Calu3 (cell line): Measurements from ENCODE around the gene TYMP. TPM values are rescaled to one million over a fixed set of nuclear protein-coding genes. Genes with fewer than 3 reads are reported as not detected.

ENCODE experiments used
- BruUV-seq: library from RNA; stranded (reverse); fragments of 400-500 nt; replicated peaks from 2 replicates; lab custom pipeline; 2021; lab: Mats Ljungman, UMichigan
- CTCF ChIA-PET: fragments of 300-600 bp; sonication (Branson Sonifier 250); formaldehyde crosslinking; loops from one replicate; lab custom pipeline; 2022; ENCODE audit warnings: antibody characterized with exemption; lab: Charles Lee
- DNase-seq: peaks from one replicate; pipeline ENCODE4 v3.0.0; 2022
- H3K27ac Mint-ChIP-seq: one replicate; pipeline ENCODE4 v1.8.0; 2022; ENCODE audit warnings: mixed read lengths; ENCODE audit not compliant: unreplicated experiment
- H3K27me3 Mint-ChIP-seq: one replicate; pipeline ENCODE4 v1.8.0; 2022; ENCODE audit warnings: mixed read lengths; ENCODE audit not compliant: unreplicated experiment
- H3K36me3 Mint-ChIP-seq: one replicate; pipeline ENCODE4 v1.8.0; 2022; ENCODE audit warnings: mild to moderate bottlenecking, moderate library complexity, mixed read lengths; ENCODE audit not compliant: insufficient read depth, unreplicated experiment
- H3K4me1 Mint-ChIP-seq: one replicate; pipeline ENCODE4 v1.8.0; 2022; ENCODE audit warnings: mild to moderate bottlenecking, low read depth, mixed read lengths; ENCODE audit not compliant: unreplicated experiment
- H3K4me3 Mint-ChIP-seq: one replicate; pipeline ENCODE4 v1.8.0; 2022; ENCODE audit warnings: mild to moderate bottlenecking, low read depth, moderate library complexity, mixed read lengths; ENCODE audit not compliant: unreplicated experiment
- H3K9me3 Mint-ChIP-seq: one replicate; pipeline ENCODE4 v1.8.0; 2022; ENCODE audit warnings: low read depth, mixed read lengths; ENCODE audit not compliant: unreplicated experiment
- intact Hi-C: fragments of 100-400 bp; cut with micrococcal nuclease; formaldehyde crosslinking; loops from one replicate; pipeline ENCODE4 v1.10.0; 2022; ENCODE audit not compliant: unreplicated experiment
- total RNA-seq: library from RNA; stranded (reverse); gene quantifications from 2 replicates; pipeline ENCODE4 v1.2.3, GENCODE V29; 2022
- TF ChIP-seq, protein P1 (sequence below): fragments of 200-600 bp; IDR thresholded peaks from one replicate; pipeline ENCODE4 v1.8.0; 2022; ENCODE audit warnings: antibody characterized with exemption; ENCODE audit not compliant: unreplicated experiment

Gene TYMP
- total RNA-seq, 1 experiment from 2014 or later, result 44.1 TPM

- TF ChIP-seq, protein P1, sequence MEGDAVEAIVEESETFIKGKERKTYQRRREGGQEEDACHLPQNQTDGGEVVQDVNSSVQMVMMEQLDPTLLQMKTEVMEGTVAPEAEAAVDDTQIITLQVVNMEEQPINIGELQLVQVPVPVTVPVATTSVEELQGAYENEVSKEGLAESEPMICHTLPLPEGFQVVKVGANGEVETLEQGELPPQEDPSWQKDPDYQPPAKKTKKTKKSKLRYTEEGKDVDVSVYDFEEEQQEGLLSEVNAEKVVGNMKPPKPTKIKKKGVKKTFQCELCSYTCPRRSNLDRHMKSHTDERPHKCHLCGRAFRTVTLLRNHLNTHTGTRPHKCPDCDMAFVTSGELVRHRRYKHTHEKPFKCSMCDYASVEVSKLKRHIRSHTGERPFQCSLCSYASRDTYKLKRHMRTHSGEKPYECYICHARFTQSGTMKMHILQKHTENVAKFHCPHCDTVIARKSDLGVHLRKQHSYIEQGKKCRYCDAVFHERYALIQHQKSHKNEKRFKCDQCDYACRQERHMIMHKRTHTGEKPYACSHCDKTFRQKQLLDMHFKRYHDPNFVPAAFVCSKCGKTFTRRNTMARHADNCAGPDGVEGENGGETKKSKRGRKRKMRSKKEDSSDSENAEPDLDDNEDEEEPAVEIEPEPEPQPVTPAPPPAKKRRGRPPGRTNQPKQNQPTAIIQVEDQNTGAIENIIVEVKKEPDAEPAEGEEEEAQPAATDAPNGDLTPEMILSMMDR, result no peak
- intact Hi-C loops, result no loop called here
- H3K36me3 Mint-ChIP-seq, result no peaks in the 10 kb centered on the region
- H3K9me3 Mint-ChIP-seq, result no peaks in the 10 kb centered on the region
- BruUV-seq, result no TSS peak
- no peaks in the 10 kb centered on the region for H3K27me3 Mint-ChIP-seq
- CTCF ChIA-PET, result interaction anchor here (0.9 kb wide), 1 partner anchor 11 kb away, joined by 3 read pairs; the partner anchor contains the start of gene SYCE3
- H3K4me1 Mint-ChIP-seq, result no peaks in the 10 kb centered on the region
- no peak for DNase-seq
- H3K4me3 Mint-ChIP-seq, result no peak overlapping the region
- H3K27ac Mint-ChIP-seq, result no peak overlapping the region
Observed at GRCh38 chr22:50551160-50551752, 21.4 kb upstream of the TYMP start.

DNA sequence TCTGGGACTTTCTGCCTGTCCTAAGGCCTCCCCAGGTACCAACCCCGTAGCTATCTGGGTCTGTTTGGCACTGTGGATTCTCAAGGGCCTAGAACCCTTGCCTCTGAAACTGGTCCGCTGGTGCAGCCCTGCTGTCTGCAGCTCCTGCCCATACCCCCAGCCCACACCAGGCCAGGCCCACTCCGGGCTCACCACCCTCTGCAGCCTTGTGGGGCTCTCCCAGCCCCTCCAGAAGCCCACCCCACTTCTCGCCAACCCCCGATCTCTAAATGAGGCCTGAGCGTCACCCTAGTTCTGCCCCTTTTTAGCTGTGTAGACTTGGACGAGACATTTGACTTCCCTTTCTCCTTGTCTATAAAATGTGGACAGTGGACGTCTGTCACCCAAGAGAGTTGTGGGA lies 20.6 kb upstream of the TYMP start:
- CTCF ChIA-PET, result no interaction called here
- Mint-ChIP-seq H3K9me3 (no peaks in the 10 kb centered on the region), H3K36me3 (no peaks in the 10 kb centered on the region), H3K4me1 (peaks cover 6% of the 10 kb centered on the region), H3K27ac (no peak overlapping the region), H3K27me3 (no peaks in the 10 kb centered on the region), H3K4me3 (no peak overlapping the region)
- TF ChIP-seq, protein P1, result no peak
- no TSS peak for BruUV-seq
- no peak for DNase-seq
- intact Hi-C loops, result no loop called here

DNA sequence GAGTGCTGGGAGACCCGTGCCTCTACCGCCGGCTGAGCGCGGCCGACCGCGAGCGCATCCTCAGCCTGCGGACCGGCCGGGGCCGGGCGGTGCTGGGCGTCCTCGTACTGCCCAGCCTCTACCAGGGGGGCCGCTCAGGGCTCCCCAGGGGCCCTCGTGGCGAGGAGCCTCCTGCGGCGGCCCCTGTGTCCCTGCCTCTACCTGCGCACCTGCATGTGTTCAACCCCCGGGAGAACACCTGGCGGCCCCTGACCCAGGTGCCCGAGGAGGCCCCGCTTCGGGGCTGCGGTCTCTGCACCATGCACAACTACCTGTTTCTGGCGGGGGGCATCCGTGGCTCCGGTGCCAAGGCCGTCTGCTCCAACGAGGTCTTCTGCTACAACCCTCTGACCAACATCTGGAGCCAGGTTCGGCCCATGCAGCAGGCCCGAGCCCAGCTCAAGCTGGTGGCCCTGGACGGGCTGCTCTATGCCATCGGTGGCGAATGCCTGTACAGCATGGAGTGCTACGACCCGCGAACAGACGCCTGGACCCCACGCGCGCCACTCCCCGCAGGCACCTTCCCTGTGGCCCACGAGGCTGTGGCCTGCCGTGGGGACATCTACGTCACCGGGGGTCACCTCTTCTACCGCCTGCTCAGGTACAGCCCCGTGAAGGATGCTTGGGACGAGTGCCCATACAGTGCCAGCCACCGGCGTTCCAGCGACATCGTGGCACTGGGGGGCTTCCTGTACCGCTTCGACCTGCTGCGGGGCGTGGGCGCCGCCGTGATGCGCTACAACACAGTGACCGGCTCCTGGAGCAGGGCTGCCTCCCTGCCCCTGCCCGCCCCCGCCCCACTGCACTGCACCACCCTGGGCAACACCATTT lies 19.3 kb upstream of the TYMP start:
- DNase-seq, result no peak
- no peak overlapping the region for H3K27ac Mint-ChIP-seq
- H3K9me3 Mint-ChIP-seq, result no peaks in the 10 kb centered on the region
- H3K4me3 Mint-ChIP-seq, result no peak overlapping the region
- H3K4me1 Mint-ChIP-seq, result peaks cover 14% of the 10 kb centered on the region
- no peaks in the 10 kb centered on the region for H3K27me3 Mint-ChIP-seq
- CTCF ChIA-PET, result no interaction called here
- TF ChIP-seq, protein P1, result no peak
- intact Hi-C loops, result no loop called here
- H3K36me3 Mint-ChIP-seq, result peaks cover 5% of the 10 kb centered on the region
- BruUV-seq, result no TSS peak

- H3K27ac Mint-ChIP-seq, result no peak overlapping the region
- peaks cover 10% of the 10 kb centered on the region for H3K36me3 Mint-ChIP-seq
- no peaks in the 10 kb centered on the region for H3K9me3 Mint-ChIP-seq
- DNase-seq, result no peak
- TF ChIP-seq, protein P1, result no peak
- no TSS peak for BruUV-seq
- H3K4me1 Mint-ChIP-seq, result peaks cover 14% of the 10 kb centered on the region
- H3K4me3 Mint-ChIP-seq, result no peak overlapping the region
- H3K27me3 Mint-ChIP-seq, result no peaks in the 10 kb centered on the region
- CTCF ChIA-PET, result no interaction called here
- intact Hi-C loops, result no loop called here
Observed at GRCh38 chr22:50548040-50548920, 18.5 kb upstream of the TYMP start.
